ENCODE data around the gene AGT. TPM values are rescaled to one million over a fixed set of nuclear protein-coding genes. Genes with fewer than 3 reads are reported as not detected.

The AGT gene
- total RNA-seq, 1 experiment from 2014 or later = 0.93 TPM

DNA sequence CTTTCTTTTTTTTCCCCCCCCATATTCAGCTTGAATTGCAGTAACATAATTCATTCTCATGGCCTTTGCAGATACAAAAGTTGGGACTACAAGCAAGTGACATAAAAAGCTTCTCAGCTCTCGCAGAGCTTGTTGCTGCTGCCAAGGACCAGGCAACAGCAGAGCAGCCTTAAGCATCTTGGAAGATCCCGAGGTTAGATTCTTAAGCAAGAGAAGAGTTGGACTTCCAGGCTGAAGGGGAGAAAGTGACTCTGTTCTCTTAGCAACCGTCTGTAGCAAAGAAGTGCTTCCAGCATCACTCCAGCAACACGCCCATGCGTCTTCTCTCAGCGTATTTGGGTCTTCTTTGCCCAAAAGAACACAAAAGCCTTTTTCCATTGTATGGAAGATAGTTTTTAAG is 20.7 kb downstream of the AGT start (continued):
- TF ChIP-seq, protein P1, sequence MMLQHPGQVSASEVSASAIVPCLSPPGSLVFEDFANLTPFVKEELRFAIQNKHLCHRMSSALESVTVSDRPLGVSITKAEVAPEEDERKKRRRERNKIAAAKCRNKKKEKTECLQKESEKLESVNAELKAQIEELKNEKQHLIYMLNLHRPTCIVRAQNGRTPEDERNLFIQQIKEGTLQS (IDR thresholded peaks at IDR 0.05) = no peak
- TF ChIP-seq, protein P2, sequence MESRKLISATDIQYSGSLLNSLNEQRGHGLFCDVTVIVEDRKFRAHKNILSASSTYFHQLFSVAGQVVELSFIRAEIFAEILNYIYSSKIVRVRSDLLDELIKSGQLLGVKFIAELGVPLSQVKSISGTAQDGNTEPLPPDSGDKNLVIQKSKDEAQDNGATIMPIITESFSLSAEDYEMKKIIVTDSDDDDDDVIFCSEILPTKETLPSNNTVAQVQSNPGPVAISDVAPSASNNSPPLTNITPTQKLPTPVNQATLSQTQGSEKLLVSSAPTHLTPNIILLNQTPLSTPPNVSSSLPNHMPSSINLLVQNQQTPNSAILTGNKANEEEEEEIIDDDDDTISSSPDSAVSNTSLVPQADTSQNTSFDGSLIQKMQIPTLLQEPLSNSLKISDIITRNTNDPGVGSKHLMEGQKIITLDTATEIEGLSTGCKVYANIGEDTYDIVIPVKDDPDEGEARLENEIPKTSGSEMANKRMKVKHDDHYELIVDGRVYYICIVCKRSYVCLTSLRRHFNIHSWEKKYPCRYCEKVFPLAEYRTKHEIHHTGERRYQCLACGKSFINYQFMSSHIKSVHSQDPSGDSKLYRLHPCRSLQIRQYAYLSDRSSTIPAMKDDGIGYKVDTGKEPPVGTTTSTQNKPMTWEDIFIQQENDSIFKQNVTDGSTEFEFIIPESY (IDR thresholded peaks at IDR 0.05; ENCODE audit: extremely low read depth, insufficient replicate concordance, low read length) = no peak
- TF ChIP-seq ZFX (IDR thresholded peaks at IDR 0.05) = no peak

DNA sequence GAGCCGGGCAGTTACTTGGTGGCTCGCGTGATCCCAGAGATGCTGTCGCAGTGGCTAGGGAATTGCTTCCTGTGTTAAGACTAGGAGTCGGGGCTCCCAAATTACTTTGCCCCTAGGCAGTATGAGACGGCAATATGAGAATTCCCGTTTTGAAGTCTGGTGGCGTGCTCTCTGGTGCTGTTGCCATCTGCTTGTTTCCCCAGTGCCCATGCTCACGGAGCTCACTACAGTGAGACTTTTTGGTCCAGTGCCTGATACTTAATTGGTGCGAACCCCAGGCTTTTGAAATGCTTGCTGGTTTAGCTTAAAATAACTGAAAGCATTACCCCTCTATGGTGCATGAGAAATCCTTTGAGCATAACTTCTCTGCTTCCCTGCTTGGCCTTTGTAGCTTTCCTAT is 22.3 kb downstream of the AGT start:
- ChIA-PET CTCF (no interaction called here), POLR2A (no interaction called here), RAD21 (ENCODE audit: low non-redundant PET in 1 of 2, low total read pairs in 2 of 2, uncharacterized antibody in 2 of 2, unreplicated experiment in 2 of 2) (no interaction called here)
- no peaks in the 10 kb centered on the region for H3K79me2 ChIP-seq (ENCODE audit: insufficient read depth, low read length)
- peaks cover 19 to 33% of the 10 kb centered on the region in 2 experiments for H3K36me3 ChIP-seq (ENCODE audit: control insufficient read depth in 1 of 2, insufficient read depth in 2 of 2, low read length in 2 of 2)
- no peak for ATAC-seq
- TF ChIP-seq, protein P3, sequence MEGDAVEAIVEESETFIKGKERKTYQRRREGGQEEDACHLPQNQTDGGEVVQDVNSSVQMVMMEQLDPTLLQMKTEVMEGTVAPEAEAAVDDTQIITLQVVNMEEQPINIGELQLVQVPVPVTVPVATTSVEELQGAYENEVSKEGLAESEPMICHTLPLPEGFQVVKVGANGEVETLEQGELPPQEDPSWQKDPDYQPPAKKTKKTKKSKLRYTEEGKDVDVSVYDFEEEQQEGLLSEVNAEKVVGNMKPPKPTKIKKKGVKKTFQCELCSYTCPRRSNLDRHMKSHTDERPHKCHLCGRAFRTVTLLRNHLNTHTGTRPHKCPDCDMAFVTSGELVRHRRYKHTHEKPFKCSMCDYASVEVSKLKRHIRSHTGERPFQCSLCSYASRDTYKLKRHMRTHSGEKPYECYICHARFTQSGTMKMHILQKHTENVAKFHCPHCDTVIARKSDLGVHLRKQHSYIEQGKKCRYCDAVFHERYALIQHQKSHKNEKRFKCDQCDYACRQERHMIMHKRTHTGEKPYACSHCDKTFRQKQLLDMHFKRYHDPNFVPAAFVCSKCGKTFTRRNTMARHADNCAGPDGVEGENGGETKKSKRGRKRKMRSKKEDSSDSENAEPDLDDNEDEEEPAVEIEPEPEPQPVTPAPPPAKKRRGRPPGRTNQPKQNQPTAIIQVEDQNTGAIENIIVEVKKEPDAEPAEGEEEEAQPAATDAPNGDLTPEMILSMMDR (IDR thresholded peaks at IDR 0.05 in 2 of 3, conservative IDR thresholded peaks at IDR 0.05 in 1 of 3; ENCODE audit: borderline replicate concordance in 1 of 3, insufficient read depth in 1 of 3, low read depth in 2 of 3, low read length in 2 of 3) = no peak
- intact Hi-C loops (cut with micrococcal nuclease) = no loop called here
- no peaks in the 10 kb centered on the region for H3K9me3 ChIP-seq (ENCODE audit: control insufficient read depth in 1 of 2, insufficient read depth in 1 of 2, low read depth in 1 of 2, low read length in 2 of 2)
- H3K9me2 ChIP-seq (ENCODE audit: insufficient read depth) = no peaks in the 10 kb centered on the region
- no peak overlapping the region for H3K9ac ChIP-seq (ENCODE audit: low read length)
- H3K27ac ChIP-seq (ENCODE audit: low read depth, low read length) = no peak overlapping the region
- H3K4me1 ChIP-seq (ENCODE audit: control insufficient read depth in 1 of 2, insufficient read depth in 2 of 2, low read length in 2 of 2) = no peaks in the 10 kb centered on the region
- no peaks in the 10 kb centered on the region for H4K20me1 ChIP-seq (ENCODE audit: insufficient read depth)
- BruUV-seq (replicated peaks) = no TSS peak
- H3K4me2 ChIP-seq (ENCODE audit: low read length) = no peak overlapping the region
- no peak for DNase-seq (ENCODE audit: low read depth, low spot score)
- no peak overlapping the region for H3K4me3 ChIP-seq (replicated peaks in 1 of 2; ENCODE audit: low read depth in 1 of 2, low read length in 2 of 2)
- no peaks in the 10 kb centered on the region for H3K27me3 ChIP-seq (ENCODE audit: insufficient read depth, low read length)
- H2AFZ ChIP-seq (ENCODE audit: low read depth, low read length, poor library complexity, severe bottlenecking) = no peak overlapping the region
